MM.1S (cell line): ENCODE measurements around the gene GPX6.
A peak's percentile ranks its signal among the peaks of the same experiment; 100 is the strongest.

Source experiments
- DNase-seq: peaks from one replicate; pipeline ENCODE4 v3.0.0-alpha.2; 2015
- H2AFZ ChIP-seq: fragments of 300-600 bp; sonication (generic); 2 replicates; pipeline ENCODE4 v1.6.0; 2016; ENCODE audit warnings: antibody characterized with exemption, low read length
- H3F3A ChIP-seq: fragments of 300-600 bp; sonication (generic); 2 replicates; pipeline ENCODE4 v1.6.1; 2016; ENCODE audit warnings: mild to moderate bottlenecking, antibody characterized with exemption, low read length, moderate library complexity, mixed read lengths; ENCODE audit not compliant: insufficient read depth
- H3K27ac ChIP-seq: fragments of 300-600 bp; sonication (generic); 2 replicates; pipeline ENCODE4 v1.5.1; 2016; ENCODE audit warnings: mild to moderate bottlenecking, low read length
- H3K27me3 ChIP-seq: fragments of 300-600 bp; sonication (generic); replicated peaks from 2 replicates; pipeline ENCODE4 v1.6.0; 2016; ENCODE audit warnings: low read length; ENCODE audit not compliant: insufficient read depth
- H3K36me3 ChIP-seq: fragments of 300-600 bp; sonication (generic); replicated peaks from 2 replicates; pipeline ENCODE4 v1.6.1; 2016; ENCODE audit warnings: mild to moderate bottlenecking, low read length, mixed read lengths; ENCODE audit not compliant: insufficient read depth
- H3K4me1 ChIP-seq: fragments of 300-600 bp; sonication (generic); 2 replicates; pipeline ENCODE4 v1.6.1; 2016; ENCODE audit warnings: low read length, mixed read lengths
- H3K4me2 ChIP-seq: fragments of 300-600 bp; sonication (generic); 2 replicates; pipeline ENCODE4 v1.6.0; 2016; ENCODE audit warnings: low read depth, low read length
- H3K4me3 ChIP-seq: fragments of 300-600 bp; sonication (generic); 2 replicates; pipeline ENCODE4 v1.5.1; 2016; ENCODE audit warnings: low read length, mixed read lengths
- H3K79me2 ChIP-seq: fragments of 300-600 bp; sonication (generic); 2 replicates; pipeline ENCODE4 v1.6.1; 2016; ENCODE audit warnings: mixed run types, low read length, mixed read lengths
- H3K9ac ChIP-seq: fragments of 300-600 bp; sonication (generic); 2 replicates; pipeline ENCODE4 v1.6.1; 2016; ENCODE audit warnings: low read length, mixed read lengths
- H3K9me2 ChIP-seq: fragments of 300-600 bp; sonication (generic); replicated peaks from 2 replicates; pipeline ENCODE4 v1.6.1; 2016; ENCODE audit warnings: mild to moderate bottlenecking, low read length, mixed read lengths; ENCODE audit not compliant: insufficient read depth
- H3K9me3 ChIP-seq: fragments of 300-600 bp; sonication (generic); replicated peaks from 2 replicates; pipeline ENCODE4 v1.6.1; 2016; ENCODE audit warnings: mild to moderate bottlenecking, low read length, mixed read lengths; ENCODE audit not compliant: insufficient read depth
- H4K20me1 ChIP-seq: fragments of 300-600 bp; sonication (generic); 2 replicates; pipeline ENCODE4 v1.6.1; 2016; ENCODE audit warnings: mild to moderate bottlenecking, low read length, moderate library complexity, mixed read lengths; ENCODE audit not compliant: insufficient read depth
- CTCF ChIP-seq: fragments of 300-600 bp; sonication (generic); IDR thresholded peaks from 2 replicates; pipeline ENCODE4 v1.5.1; 2016; ENCODE audit warnings: antibody characterized with exemption, low read length, mixed read lengths
- EZH2 ChIP-seq: fragments of 300-600 bp; sonication (generic); optimal IDR thresholded peaks from 2 replicates; pipeline ENCODE3; 2017; ENCODE audit warnings: low read depth, mild to moderate bottlenecking, antibody characterized with exemption, low read length, mixed read lengths
- EZH2phosphoT487 ChIP-seq: fragments of 300-600 bp; sonication (generic); IDR thresholded peaks from 2 replicates; pipeline ENCODE4 v1.6.1; 2018; ENCODE audit warnings: antibody characterized with exemption, low read length

GPX6 gene

GRCh38 chr6:28543651-28544610, 28.3 kb upstream of the GPX6 start:
- peak overlapping the region; percentile 46 for H2AFZ ChIP-seq
- peak overlapping the region; percentile 45 for H3K4me3 ChIP-seq

DNA sequence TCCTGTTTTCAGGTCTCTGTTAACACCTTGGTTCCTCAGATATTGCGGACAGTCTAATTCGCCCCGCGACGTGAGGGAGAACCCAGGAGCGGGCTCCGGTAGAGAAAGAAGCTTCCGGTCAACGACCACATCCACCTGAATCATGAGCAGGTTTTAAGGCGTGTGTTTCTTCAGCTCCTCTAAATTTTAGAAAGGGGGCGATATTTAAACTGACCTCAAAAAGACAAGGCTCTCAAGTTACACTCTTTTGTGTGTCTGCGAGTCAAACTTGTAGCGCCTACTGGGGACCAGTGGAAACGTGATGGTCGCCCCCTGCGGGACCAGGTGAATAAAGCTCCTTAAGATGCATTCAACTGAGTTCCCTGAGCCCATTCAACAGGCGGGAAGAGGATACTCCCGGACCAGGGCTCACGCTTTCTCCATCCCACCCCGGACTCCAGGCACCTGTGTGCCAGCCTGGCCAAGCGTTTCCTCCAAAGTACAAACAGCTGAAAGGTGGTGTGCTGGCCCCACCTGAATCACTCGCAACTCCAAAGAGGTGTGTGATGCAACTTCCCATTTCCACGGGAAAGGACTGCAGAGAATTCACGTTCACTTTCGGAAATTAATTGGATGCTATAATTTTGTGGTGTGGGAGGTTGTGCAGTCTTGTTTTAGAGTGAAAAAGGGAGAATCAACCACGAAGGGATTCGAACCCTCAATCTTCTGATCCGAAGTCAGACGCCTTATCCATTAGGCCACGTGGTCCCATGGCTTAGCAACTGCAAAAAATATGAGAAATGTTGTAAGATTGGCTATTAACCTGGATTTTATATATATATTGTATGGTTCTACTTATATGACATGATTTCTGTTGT, 27.1 kb upstream of the GPX6 start:
- TF ChIP-seq EZH2 = no peak
- peak; percentile 60 for TF ChIP-seq CTCF
- no peak for TF ChIP-seq EZH2phosphoT487
- Histone ChIP-seq H3K9me3 (no peaks in the 10 kb centered on the region), H3K27ac (peak overlapping the region; percentile 27; the same call in 1 of the 2 replicates)

More at GRCh38 chr6:28543651-28544610, 28.3 kb upstream of the GPX6 start:
- TF ChIP-seq EZH2phosphoT487 (no peak), CTCF (no peak), EZH2 (no peak)
- H3K4me2 ChIP-seq = peak overlapping the region; percentile 59; the same call in 1 of the 2 replicates
- no peaks in the 10 kb centered on the region for H3K9me3 ChIP-seq
- H3K9ac ChIP-seq = no peak overlapping the region
- no peak for DNase-seq
- H3K36me3 ChIP-seq = no peaks in the 10 kb centered on the region
- H3K9me2 ChIP-seq = no peaks in the 10 kb centered on the region
- H3K27me3 ChIP-seq = no peaks in the 10 kb centered on the region
- H3K79me2 ChIP-seq = no peaks in the 10 kb centered on the region
- H3K4me1 ChIP-seq = no peaks in the 10 kb centered on the region; the same call in 1 of the 2 replicates
- peaks cover 14% of the 10 kb centered on the region; the same call in 1 of the 2 replicates for H3F3A ChIP-seq
- no peak overlapping the region for H3K27ac ChIP-seq
- H4K20me1 ChIP-seq = no peaks in the 10 kb centered on the region

GRCh38 chr6:28541996-28542395, 26.4 kb upstream of the GPX6 start:
- H3K9ac ChIP-seq = no peak overlapping the region
- DNase-seq = no peak
- no peak for TF ChIP-seq CTCF
- TF ChIP-seq EZH2 = no peak
- TF ChIP-seq EZH2phosphoT487 = no peak
- H3K4me2 ChIP-seq = peak overlapping the region; percentile 62
- H3K36me3 ChIP-seq = no peaks in the 10 kb centered on the region
- peak overlapping the region; percentile 36; the same call in 1 of the 2 replicates for H2AFZ ChIP-seq
- no peaks in the 10 kb centered on the region for H3K27me3 ChIP-seq
- no peak overlapping the region for H3K27ac ChIP-seq
- H3K4me3 ChIP-seq = peak overlapping the region; percentile 51
- no peaks in the 10 kb centered on the region for H3K9me2 ChIP-seq
- no peaks in the 10 kb centered on the region for H4K20me1 ChIP-seq
- H3K4me1 ChIP-seq = no peaks in the 10 kb centered on the region; the same call in 1 of the 2 replicates
- H3K9me3 ChIP-seq = no peaks in the 10 kb centered on the region
- peaks cover 14% of the 10 kb centered on the region; the same call in 1 of the 2 replicates for H3F3A ChIP-seq
- H3K79me2 ChIP-seq = no peaks in the 10 kb centered on the region

More for the DNA sequence above, 27.1 kb upstream of the GPX6 start:
- peaks cover 14% of the 10 kb centered on the region; the same call in 1 of the 2 replicates for H3F3A ChIP-seq
- H3K4me2 ChIP-seq = peak overlapping the region; percentile 62
- no peaks in the 10 kb centered on the region for H3K27me3 ChIP-seq
- peak overlapping the region; percentile 36; the same call in 1 of the 2 replicates for H2AFZ ChIP-seq
- no peaks in the 10 kb centered on the region for H4K20me1 ChIP-seq
- peak; percentile 82 for DNase-seq
- H3K79me2 ChIP-seq = no peaks in the 10 kb centered on the region
- peak overlapping the region; percentile 51 for H3K4me3 ChIP-seq
- no peaks in the 10 kb centered on the region for H3K9me2 ChIP-seq
- H3K9ac ChIP-seq = no peak overlapping the region; the same call in 1 of the 2 replicates
- H3K36me3 ChIP-seq = no peaks in the 10 kb centered on the region
- no peaks in the 10 kb centered on the region; the same call in 1 of the 2 replicates for H3K4me1 ChIP-seq
